GM18907 (cell line): ENCODE measurements around the gene CES1.
"Not testable (repeated sequence)": the region's sequence is repeated elsewhere in the genome, so short reads cannot be mapped to it uniquely, and the experiment has no call there.

ENCODE experiments used
- ATAC-seq: cut with Tn5 transposase; IDR thresholded peaks from one replicate; pipeline ENCODE4 v1.9.1; 2021; ENCODE audit warnings: mild to moderate bottlenecking, moderate library complexity; ENCODE audit not compliant: unreplicated experiment

The CES1 gene

DNA sequence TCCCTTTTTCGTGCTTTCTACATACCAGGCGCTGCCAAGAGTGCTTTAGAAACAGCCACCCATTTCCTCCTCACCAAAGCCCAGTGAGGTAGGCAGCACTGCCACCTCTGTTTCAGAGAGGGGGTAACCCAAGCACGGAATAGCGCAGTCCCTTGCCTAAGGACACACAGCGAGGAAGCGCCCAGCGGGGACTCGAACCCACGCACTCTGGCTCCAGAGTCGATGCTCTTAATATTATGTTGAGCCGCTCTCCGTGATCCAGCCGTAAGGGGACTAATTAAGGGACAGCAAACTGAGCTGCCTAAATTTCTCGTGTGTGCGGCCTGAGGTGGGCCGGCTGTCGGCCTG lies 497 bp downstream of the CES1 start:
- no peak for ATAC-seq

DNA sequence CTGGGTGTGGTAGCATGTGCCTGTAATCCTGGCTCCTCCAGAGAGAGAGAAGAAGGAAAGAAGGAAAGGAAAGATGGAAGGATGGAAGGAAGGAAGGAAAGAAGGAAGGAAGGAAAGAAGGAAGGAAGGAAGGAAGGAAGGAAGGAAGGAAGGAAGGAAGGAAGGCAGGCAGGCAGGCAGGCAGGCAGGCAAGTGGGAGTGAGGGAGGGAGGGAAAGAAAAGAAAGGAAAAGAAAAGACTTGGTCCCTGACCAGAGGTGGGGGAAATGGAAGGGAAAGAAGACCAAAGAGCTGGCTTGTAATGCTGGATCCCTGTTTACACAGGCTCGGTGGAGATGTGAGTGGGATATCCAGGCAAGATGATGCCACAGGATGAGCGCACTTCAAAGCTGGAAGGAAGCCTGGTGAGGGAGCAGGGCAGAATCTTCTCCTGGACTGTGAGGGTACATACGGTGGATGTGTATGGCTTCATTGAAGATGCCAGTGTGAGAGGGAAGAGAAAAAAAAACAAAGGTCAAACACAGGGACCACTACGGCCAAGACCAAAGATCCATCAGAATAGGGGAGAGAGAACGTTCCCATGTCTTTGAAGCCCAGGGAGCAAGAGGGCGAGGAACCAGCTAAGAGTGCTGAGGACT lies 2.1 kb downstream of the CES1 start:
- ATAC-seq: no peak

DNA sequence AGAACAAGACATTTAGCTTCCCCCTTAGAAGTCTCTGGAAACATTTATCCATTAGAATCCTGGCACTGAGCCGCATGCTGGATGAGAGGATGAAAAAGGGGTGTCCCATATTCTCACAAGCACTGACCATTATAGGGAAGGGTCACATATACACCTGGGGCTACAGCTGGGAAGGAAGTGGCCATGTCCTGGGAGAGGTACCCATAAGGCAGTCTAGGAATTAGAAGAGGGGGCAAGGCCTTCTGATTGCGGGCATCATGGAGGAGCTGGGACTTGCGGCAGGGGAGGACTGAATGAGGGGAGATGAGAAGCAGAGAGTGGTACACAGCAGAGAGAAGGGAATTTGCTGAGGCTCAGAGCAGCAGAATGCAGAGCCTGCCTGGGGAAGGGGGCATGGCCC lies 3.7 kb downstream of the CES1 start:
- ATAC-seq: not testable (repeated sequence)

DNA sequence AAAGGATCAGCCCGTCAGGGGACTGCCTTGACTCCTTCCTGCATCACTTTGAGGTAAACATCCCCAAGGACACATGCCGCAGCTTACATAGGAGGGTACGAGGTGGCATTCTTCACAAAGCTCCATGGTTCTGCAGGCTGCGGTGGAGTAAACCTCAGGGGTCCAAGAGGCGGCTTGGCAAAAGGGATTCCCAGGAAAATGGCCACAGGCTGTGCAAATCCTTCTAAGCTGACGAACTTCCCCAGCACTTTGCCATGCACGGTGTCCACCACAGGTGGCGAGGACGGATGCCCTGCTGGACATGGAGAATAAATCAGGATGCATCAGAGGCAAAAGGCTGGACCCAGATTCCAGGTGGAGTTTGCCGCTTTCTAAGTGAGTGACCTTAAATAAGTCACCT lies 4.2 kb downstream of the CES1 start:
- no peak for ATAC-seq

DNA sequence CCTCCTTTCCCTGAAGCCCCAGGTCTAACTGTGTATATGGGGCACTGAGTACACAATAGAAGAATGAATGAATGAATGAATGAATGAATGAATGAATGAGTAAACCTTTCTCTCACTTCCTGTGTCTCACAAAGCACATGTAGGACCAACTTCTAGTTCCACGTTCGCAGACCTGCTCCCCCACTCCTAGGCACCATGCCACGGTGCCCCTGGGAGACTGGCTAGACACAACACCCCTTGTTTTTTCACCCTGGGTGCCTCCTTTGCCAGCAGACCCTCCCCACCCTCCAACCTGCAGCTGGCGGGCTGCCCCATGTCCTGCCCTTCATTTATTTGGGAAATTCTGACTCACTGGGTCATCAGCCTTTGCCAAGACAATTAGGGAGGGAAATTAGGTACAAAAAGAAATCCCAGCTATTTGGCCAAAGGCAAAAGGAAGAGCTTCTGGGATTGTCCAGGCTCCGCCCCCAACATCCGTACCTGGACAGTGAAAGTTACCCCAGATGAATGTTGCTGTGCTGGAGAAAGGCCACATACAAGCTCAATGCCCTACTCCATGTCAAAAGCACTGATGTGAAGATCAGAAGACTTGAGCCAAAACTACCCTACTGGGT lies 7.7 kb downstream of the CES1 start:
- no peak for ATAC-seq

DNA sequence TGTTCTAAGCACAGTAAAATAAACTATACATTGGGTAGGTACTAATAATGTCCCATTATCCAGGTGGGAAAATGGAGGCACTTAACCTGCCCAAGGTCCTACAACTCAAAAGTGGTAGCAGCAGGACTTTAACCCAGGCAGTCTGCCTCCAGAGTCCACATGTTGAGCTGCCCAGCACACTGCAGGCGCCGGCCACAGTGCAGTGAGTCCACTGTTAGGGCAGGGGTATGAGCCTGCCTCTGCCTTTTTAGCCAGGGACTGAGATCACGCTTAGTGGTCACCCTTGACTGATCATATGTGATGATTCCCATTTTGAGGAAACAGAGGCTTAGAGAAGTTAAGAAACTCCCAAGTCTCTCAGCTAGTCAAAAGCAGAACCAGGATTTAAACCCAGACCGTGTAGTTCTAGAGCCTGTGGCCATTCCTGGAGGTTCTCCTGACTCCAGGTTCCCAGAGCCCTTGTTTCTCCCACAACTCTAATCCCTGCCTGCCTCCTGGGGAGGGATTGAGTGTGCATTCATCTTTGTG lies 8.4 kb downstream of the CES1 start:
- no peak for ATAC-seq

DNA sequence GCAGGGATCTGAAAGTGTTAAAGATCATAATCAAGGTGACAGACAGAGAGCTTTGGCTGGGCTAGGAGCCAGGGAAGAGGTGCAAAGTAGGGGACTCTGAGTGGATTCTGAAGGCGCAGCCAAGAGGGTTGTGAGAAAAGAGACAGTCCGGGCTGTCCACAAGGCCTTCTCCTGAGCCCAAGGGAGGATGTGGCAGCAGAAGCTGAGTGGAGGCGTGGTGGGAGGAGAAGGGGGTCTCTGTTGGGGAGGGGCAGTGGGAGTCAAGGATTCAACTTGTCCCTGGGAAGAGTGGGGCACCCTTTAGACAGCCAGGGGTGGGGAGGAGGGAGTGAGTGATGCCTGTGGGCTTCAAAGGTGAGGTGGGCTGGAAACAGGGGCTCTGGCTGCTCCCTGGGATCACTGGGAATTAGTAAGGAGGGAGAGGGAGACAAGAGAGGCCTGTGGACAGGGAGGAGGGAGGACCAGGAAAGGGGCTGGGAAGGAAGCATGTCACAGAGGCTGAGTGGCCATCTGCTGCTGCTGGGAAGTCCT lies 10.6 kb downstream of the CES1 start:
- no peak for ATAC-seq

DNA sequence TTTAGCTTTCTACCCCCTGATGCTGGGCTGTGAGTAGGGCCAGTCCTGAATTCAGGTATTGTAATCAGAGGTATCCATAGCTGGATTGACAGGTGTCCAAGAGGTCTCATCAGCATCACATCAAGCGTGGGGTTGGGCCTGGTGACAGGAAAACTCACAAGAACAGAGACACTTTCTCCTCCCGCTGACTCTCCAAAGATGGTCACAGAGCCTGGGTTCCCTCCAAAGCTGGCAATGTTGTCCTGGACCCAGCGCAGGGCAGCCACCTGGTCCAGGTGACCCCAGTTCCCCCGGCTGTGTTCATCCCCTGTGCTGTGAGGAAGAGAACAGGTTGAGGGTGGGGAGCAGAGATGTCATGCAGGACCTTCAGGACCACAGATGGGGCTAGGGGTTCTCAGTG lies 11.7 kb downstream of the CES1 start:
- no peak for ATAC-seq

DNA sequence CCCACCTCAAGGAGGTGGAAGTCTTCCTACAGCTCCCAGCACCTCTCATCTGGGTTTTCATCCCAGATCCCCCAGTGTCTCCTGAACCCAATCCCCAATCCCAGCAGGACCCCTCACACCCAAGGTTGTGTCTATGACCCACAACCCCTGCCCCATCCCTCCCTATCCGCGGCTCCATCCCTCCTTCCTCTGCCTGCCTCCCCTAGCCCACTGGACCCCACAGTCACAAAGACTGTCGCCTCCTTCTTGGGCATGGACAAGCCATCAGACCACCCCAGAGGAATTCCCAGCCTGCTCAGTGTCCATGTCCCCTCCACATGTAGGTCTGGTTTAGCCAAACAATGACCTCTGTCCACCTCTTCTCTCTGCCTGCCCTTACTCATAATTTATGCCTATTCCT lies 12.3 kb downstream of the CES1 start:
- no peak for ATAC-seq

DNA sequence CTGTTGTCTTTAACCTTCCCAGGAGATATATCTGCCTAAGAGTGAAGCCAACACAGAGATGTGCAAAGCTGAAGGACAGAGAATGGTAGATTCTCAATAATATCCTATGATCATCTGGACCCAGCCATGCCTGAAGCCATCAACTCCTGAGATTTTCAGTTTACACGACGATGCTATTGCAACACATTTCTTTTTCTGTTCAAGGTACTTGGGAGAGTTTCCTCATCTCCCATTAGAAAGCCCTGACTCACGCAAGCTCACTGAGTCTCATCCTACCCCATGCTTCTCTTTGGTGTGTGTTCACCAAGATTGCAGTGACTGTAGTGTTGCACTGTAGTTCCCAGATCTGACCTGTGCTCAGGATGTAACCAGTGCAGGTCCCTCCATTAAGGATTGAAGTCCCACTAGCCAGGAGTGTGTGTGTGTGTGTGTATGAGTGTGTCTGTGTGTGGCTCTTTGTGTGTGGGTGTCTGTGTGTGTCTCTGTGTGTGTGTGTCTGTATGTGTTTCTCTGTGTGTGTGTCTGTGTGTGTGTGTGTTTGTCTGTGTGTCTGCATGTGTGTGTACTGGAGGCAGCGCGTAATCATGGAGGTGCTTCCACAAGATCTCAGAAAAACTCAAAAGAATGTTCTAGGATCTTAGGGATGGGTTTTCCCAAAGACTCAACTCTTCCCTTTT lies 15.5 kb downstream of the CES1 start:
- no peak for ATAC-seq

DNA sequence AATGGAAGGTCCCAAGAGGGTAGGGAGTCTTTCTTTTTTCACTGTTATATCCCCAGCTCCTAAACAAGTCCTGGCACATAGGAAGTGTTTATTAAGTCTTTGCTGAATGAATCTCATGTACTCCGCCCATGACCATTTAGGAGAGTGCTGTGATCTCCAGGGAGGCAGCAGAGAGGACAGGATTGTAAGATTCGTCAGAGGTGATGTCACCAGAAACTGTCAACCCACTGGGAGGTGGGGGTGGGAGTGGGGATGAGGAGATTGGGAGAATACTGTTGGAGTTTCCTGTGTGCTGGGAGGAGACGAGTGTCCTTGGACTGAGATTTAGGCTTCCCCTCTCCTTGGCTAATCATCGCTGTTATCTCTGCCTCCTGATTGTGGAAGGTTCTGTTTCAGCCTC lies 16.7 kb downstream of the CES1 start:
- not testable (repeated sequence) for ATAC-seq

DNA sequence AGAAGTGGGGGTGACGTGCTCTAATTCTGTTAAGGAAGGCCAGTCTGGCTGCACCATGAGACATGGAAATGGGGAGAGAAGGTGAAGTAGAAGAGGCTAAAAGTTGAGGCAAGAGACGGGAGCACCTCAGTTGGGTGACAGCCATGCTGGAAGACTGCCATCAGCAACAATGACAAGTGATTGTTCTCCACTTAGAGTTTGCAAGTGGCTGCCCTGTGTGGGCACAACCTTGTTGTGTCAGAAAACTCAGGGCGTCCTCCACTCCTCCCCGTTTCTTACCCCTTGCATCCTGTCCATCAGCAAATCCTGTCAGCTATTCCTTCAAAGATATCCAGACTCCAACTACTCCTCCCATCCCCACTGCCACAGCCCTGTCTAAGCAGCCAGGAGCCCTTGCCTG lies 17.6 kb downstream of the CES1 start:
- no peak for ATAC-seq

DNA sequence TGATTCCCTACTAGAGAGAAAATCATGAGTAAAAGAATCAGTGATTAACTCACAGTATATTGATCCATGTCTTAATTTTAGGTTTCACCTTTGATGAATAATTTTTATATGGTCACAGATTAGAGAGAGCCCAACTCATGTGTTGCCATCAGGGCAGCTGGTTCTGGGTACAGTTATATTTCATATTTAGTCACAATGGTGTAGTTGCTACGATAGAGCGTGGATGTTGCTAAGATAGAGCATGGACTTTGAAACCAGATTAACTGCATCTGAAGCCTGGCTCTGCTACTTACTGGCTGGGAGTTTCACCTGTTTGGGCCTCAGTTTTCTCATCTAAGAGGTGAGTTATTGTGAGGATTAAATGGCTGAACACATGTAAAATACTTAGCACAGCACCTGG lies 18.7 kb downstream of the CES1 start:
- ATAC-seq: not testable (repeated sequence)

DNA sequence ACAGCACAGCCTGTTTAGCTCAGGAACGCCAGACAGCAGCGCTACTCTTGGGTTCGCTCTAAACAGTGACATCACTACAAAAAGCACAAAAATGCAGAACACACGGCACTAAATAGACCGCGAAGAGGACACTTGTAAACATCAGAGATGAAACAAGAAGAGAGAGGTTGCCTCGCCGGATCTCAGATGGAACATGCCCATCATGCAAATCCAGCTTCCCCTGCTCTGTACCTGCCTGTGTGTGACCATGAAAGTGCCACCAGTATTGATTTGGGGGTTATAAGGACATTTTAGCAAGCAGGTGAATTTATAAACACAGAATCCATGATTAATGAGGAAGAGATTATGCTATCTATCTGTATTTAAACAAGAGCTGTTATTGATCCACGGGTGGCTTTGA lies 19.2 kb downstream of the CES1 start:
- not testable (repeated sequence) for ATAC-seq

DNA sequence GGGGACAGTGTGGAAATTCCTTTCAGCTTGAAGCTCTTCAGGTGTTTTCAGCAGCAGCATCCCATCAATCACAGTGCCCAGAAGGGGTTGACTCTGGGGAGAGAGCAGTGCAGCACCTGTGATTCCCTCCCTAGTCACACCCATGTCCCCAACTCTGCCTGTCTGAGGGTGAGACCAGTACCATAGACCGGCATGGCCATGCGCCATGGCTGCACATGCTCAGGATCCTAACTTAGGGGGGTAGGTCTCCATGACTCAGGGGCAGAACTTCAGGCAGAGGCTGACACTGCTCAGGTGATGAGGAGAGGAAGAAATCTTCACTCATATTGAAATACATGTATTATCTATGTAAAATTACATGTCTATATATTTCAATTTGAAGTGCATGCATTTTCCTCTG lies 19.9 kb downstream of the CES1 start:
- no peak for ATAC-seq

DNA sequence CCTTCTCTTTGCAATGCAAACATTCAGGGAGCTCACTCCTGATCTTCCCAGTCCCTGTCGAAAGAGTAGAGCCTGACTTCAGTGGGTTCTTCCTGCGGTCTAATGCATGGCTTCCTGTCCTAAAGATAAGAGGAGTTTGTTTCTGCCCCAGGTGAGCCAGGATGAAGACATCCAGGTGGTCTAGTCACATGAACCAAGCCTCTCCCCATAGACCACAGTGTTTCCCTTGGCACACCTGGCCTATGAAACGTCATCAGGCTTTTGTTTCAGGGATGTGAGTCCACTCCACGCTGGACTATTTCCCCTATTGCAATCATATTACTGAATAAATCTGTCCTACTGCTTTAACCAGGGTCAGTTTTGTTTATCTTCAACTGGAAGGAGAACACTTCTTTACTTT lies 21.1 kb downstream of the CES1 start:
- ATAC-seq: no peak

DNA sequence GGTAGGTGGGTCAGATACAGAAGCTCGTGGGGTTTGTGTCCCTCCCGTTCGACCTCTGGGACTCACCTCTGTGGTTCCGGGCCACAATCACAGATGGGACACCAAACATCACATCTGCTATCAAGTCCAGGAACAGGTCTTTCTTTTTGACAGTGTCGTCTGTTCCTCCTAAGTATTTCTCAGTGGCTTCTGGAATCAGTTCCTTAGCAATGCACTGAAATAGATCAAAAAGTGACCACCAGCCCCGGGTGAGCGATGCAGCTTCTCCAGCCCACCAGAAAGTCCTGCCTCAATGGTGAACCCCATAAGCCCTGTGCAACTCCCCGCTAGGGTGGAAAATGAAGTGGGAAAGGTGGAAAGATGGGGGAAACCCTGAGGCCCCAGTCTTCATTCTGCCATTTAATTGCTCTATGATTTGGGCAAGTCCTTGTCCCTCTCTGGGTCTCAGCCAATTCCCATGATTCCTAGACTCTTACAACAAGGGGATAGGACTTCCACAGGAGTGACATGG lies 22.4 kb downstream of the CES1 start:
- no peak for ATAC-seq

DNA sequence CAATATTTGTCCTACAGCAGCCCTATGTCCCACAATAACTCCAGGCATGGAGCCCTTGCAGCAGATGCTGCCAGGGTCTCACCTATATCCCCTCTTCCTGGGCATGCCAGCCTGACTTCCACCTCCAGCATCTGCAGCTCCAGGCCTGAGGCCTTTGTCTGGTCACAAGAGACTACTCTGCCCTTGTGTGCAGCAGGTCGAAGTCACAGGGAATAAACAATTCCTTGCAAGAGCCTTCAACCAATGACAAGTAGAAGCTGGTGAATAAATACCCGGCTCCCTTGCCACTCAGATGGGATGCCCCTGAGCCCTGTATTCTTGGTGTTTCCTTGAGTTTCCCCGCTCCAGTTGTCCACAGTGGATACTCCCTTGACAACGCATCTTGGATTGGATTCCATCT lies 23.0 kb downstream of the CES1 start:
- no peak for ATAC-seq

DNA sequence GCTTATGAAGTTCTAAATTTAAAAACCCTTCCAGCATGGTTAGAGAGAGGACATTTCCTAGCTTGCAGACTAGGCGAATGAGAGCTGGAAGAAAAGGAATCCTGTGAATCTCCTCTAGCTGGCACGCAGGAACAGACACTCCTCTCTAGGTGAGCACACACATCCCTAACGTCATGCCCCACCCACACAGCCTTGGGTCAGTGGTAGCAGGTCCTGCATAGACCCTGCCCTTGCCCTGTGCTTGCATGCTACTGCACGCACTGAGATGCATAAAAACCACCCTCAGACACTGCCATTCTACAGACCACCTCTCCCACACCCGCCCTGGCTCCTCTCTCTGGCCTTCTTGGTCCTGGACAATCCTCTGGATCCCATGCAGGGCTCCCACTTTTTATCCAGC lies 23.5 kb downstream of the CES1 start:
- no peak for ATAC-seq

DNA sequence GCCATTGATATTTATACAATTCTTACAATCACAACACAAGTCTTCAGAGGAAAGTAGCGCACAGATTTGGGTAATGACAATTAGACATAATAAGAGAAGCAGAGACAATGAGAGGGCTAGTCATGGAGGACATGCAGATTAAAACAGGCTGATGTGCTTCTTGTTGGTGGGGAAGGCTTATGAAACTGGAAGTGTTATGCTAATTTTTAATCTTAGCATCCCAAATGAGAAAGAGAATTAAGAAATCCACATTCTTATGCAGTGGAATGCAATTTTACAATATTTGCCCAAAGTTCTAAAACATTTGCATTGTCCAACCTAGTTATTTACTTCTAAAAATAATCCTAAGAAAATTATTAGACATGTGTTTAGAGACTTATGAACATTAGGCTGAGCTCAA lies 24.6 kb downstream of the CES1 start:
- not testable (repeated sequence) for ATAC-seq

DNA sequence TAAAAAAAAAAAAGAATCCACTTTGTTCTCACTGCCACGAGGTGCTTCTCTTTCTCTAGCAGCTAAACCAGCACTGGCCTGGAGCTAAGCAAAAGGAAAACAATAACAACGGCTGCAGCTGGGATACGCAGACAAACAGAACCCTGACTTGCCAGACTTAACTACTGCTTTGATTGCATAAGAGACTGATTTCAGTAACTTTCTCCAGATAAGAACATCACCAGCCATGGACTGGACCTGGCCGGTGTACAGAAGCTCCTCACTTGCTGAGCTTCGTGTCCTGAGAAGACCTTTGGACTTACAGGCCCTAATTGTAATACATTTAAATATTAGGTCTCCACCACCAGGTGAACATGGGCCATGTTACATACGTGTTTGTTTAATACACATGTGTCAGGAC lies 27.8 kb downstream of the CES1 start:
- not testable (repeated sequence) for ATAC-seq

DNA sequence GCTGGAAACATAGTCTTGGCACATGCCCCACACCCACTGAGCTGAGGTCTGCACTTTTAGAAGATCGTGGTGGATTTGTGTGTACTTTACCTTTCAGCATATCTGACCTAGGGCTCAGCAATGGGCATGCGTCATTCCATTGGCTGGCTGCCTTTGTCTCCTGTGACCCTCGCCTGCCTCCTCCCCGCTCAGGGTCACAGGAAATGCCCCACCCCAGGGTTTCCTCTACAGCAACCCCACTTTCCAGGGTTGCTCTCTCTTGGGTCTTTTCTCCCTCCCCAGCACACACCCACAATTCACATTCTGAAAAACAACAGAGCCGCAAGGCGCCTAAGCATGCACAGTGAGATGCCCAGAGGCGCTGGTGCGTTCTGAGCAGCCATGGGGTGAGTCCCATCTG lies 29.2 kb downstream of the CES1 start:
- ATAC-seq: not testable (repeated sequence)
